Measurements from ENCODE around the gene ARPC4.

GRCh38 chr3:9779075-9779593, 13.7 kb upstream of the ARPC4 start:
- no peak for TF ChIP-seq CTCF (conservative IDR thresholded peaks at IDR 0.05; ENCODE audit: low read depth, low read length)
- TF ChIP-seq EZH2 (IDR thresholded peaks at IDR 0.05; ENCODE audit: borderline replicate concordance, low read depth, low read length, poor library complexity, severe bottlenecking): no peak

Data from A673 (cell line).